Uterus (tissue), 2 donors: ENCODE data around the gene WWOX.

Source experiments
- POLR2A ChIP-seq, 2 donors: fragments of 450-650 bp; IDR thresholded peaks; one replicate each; pipeline ENCODE4 v1.6.1; 2016; ENCODE audit warnings: antibody characterized with exemption in 2 of 2, mild to moderate bottlenecking in 1 of 2, moderate library complexity in 1 of 2
- TF ChIP-seq, protein P1 (sequence below), 4 experiments: fragments of 200-600 bp in 2 of 4; fragments of 450-650 bp in 2 of 4; sonication (generic) in 2 of 4; IDR thresholded peaks; one replicate each; pipeline ENCODE4 v1.5.1; 2016 to 2019; ENCODE audit warnings: antibody characterized with exemption in 4 of 4, mild to moderate bottlenecking in 2 of 4, moderate library complexity in 1 of 4

DNA sequence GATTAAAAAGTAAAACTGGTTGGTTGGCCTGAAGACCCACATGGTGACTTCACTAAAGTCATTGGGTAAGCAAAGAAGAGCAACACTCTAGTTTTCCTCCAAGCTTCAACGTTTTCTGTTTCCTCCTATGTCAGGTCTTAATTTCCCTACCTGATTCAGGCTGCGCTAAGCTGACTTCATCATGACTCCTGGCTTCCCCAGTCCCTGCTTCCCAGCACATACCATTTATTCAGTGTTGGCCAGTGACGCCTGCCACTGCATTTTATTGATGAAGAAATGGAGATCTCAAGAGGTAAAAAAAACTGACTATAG, 645.3 kb downstream of the WWOX start:
- TF ChIP-seq, protein P1, sequence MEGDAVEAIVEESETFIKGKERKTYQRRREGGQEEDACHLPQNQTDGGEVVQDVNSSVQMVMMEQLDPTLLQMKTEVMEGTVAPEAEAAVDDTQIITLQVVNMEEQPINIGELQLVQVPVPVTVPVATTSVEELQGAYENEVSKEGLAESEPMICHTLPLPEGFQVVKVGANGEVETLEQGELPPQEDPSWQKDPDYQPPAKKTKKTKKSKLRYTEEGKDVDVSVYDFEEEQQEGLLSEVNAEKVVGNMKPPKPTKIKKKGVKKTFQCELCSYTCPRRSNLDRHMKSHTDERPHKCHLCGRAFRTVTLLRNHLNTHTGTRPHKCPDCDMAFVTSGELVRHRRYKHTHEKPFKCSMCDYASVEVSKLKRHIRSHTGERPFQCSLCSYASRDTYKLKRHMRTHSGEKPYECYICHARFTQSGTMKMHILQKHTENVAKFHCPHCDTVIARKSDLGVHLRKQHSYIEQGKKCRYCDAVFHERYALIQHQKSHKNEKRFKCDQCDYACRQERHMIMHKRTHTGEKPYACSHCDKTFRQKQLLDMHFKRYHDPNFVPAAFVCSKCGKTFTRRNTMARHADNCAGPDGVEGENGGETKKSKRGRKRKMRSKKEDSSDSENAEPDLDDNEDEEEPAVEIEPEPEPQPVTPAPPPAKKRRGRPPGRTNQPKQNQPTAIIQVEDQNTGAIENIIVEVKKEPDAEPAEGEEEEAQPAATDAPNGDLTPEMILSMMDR (IDR thresholded peaks at IDR 0.05), result no peak
- no peak for TF ChIP-seq POLR2A (IDR thresholded peaks at IDR 0.05)
